Mammary epithelial cell (primary cell): ENCODE results near the gene SNAPIN.

Source experiments
- EZH2 ChIP-seq: IDR thresholded peaks from 2 replicates; pipeline ENCODE4 v1.6.1; 2012; ENCODE audit warnings: low read length, inconsistent platforms, borderline replicate concordance
- TF ChIP-seq, protein P1 (sequence below), 2 donors: IDR thresholded peaks in 1 of 2; conservative IDR thresholded peaks in 1 of 2; 2 replicates each; pipeline ENCODE4 v1.5.1; 2011 to 2012; ENCODE audit warnings: inconsistent platforms in 2 of 2, low read length in 2 of 2, mild to moderate bottlenecking in 2 of 2, control low read depth in 1 of 2, low read depth in 1 of 2; ENCODE audit not compliant: insufficient read depth in 1 of 2; ENCODE audit errors: extremely low read depth in 1 of 2

DNA sequence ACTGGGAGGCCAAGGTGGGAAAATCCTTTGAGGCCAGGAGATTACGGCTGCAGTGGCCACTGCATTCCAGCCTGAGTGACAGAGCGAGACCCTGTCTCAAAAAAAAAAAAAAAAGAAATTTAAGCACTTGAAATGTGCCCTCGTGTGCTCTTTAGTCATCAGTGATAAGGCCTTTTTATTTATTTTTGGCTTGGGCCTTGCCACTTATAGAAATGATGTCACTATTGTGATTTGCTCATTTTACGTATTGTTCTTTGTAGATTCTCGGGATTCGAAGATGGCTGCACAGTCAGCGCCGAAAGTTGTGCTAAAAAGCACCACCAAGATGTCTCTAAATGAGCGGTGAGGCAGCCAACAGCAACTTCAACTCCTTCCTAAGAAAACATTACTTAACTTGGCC is 22.2 kb upstream of the SNAPIN start:
- TF ChIP-seq EZH2 = no peak
- TF ChIP-seq, protein P1, sequence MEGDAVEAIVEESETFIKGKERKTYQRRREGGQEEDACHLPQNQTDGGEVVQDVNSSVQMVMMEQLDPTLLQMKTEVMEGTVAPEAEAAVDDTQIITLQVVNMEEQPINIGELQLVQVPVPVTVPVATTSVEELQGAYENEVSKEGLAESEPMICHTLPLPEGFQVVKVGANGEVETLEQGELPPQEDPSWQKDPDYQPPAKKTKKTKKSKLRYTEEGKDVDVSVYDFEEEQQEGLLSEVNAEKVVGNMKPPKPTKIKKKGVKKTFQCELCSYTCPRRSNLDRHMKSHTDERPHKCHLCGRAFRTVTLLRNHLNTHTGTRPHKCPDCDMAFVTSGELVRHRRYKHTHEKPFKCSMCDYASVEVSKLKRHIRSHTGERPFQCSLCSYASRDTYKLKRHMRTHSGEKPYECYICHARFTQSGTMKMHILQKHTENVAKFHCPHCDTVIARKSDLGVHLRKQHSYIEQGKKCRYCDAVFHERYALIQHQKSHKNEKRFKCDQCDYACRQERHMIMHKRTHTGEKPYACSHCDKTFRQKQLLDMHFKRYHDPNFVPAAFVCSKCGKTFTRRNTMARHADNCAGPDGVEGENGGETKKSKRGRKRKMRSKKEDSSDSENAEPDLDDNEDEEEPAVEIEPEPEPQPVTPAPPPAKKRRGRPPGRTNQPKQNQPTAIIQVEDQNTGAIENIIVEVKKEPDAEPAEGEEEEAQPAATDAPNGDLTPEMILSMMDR (conservative IDR thresholded peaks at IDR 0.05 in 1 of 2, IDR thresholded peaks at IDR 0.05 in 1 of 2; ENCODE audit: extremely low read depth in 1 of 2, insufficient read depth in 1 of 2, low read depth in 1 of 2, low read length in 2 of 2) = no peak
